Spleen (tissue), 11 donors: Measurements from ENCODE around the gene SLC8A1. TPM values are rescaled to one million over a fixed set of nuclear protein-coding genes. Genes with fewer than 3 reads are reported as not detected.

Experiments used
- DNase-seq: peaks from one replicate; pipeline ENCODE4 v3.0.0-alpha.2; 2020
- H3K27ac ChIP-seq, 8 donors: fragments of 200-600 bp; sonication (generic) in 7 of 8; 1 replicate in 4 of 8; 2 replicates in 4 of 8; pipeline versions ENCODE4 v1.5.0 to v1.8.0; 2016 to 2021; ENCODE audit warnings: inconsistent platforms in 4 of 8, mild to moderate bottlenecking in 4 of 8, moderate library complexity in 1 of 8
- H3K27me3 ChIP-seq, 7 donors: fragments of 200-600 bp; sonication (generic) in 6 of 7; replicated peaks in 1 of 7; 1 replicate in 4 of 7; 2 replicates in 3 of 7; pipeline versions ENCODE4 v1.5.0 to v1.8.0; 2016 to 2021; ENCODE audit warnings: inconsistent platforms in 3 of 7, mild to moderate bottlenecking in 1 of 7
- H3K36me3 ChIP-seq, 6 donors: fragments of 200-600 bp; sonication (generic) in 5 of 6; 1 replicate in 4 of 6; 2 replicates in 2 of 6; pipeline versions ENCODE4 v1.5.0 to v1.8.0; 2016 to 2021; ENCODE audit warnings: inconsistent platforms in 2 of 6
- H3K4me1 ChIP-seq, 6 donors: fragments of 200-600 bp; sonication (generic) in 5 of 6; 1 replicate in 3 of 6; 2 replicates in 3 of 6; pipeline versions ENCODE4 v1.5.0 to v1.8.0; 2016 to 2021; ENCODE audit warnings: inconsistent platforms in 3 of 6
- H3K4me3 ChIP-seq, 8 donors: fragments of 200-600 bp; sonication (generic) in 7 of 8; 1 replicate in 4 of 8; 2 replicates in 4 of 8; pipeline versions ENCODE4 v1.5.0 to v1.8.0; 2016 to 2021; ENCODE audit warnings: inconsistent platforms in 4 of 8, mild to moderate bottlenecking in 4 of 8, moderate library complexity in 2 of 8
- H3K9me3 ChIP-seq, 8 donors: fragments of 200-600 bp; sonication (generic) in 7 of 8; 1 replicate in 4 of 8; 2 replicates in 4 of 8; pipeline versions ENCODE4 v1.5.0 to v1.8.0; 2016 to 2021; ENCODE audit warnings: inconsistent platforms in 4 of 8
- POLR2A ChIP-seq, 3 donors: fragments of 450-650 bp; IDR thresholded peaks; one replicate each; pipeline ENCODE4 v1.5.1; 2017; ENCODE audit warnings: antibody characterized with exemption in 3 of 3, mild to moderate bottlenecking in 1 of 3
- POLR2AphosphoS5 ChIP-seq, 3 donors: sonication (generic); formaldehyde crosslinking; IDR thresholded peaks; one replicate each; pipeline ENCODE4 v1.5.1; 2017; ENCODE audit warnings: antibody characterized with exemption in 3 of 3
- WGBS, 5 donors: extraction: QIAGEN DNeasy Blood & Tissue Kit in 3 of 5; methylation state at CpG; one replicate each; pipeline versions ENCODE4 v1.1.5 to v1.1.7; 2013 to 2018; 5-methylcytosine and 5-hydroxymethylcytosine counted together
- intact Hi-C: fragments of 100-400 bp; cut with DNase I; formaldehyde crosslinking; loops from one replicate; pipeline ENCODE4 v1.15.0; 2023; ENCODE audit warnings: low total_unique reads
- polyA plus RNA-seq, 3 donors: library from polyadenylated mRNA; stranded (reverse); fragments of 200-250 nt; gene quantifications; one replicate each; pipeline ENCODE4 v1.2.1, GENCODE V29; 2013
- total RNA-seq, 7 donors: library from RNA; depleted of rRNA in 3 of 7; stranded (reverse); fragments of >200 nt in 3 of 7; fragmentation: NEBNext Ultra II Directional in 4 of 7; extraction: Animal tissue kit (Norgen Biotek cat#: 25700) in 4 of 7; gene quantifications; one replicate each; pipeline versions ENCODE4 v1.1.0 to v1.2.1, GENCODE V29; 2016 to 2021
- TF ChIP-seq, protein P1 (sequence below), 11 experiments: fragments of 200-600 bp in 7 of 11; fragments of 450-650 bp in 4 of 11; sonication (generic) in 4 of 11; IDR thresholded peaks in 8 of 11; conservative IDR thresholded peaks in 3 of 11; 1 replicate in 7 of 11; 2 replicates in 4 of 11; pipeline versions ENCODE4 v1.4.0 to v1.8.0; 2016 to 2021; ENCODE audit warnings: antibody characterized with exemption in 11 of 11, inconsistent platforms in 4 of 11, mild to moderate bottlenecking in 1 of 11
- donor health status: healthy with polysubstance abuse.
- donor health status: DM: no; HTN: no; CAD: no; lungs with moderate emphysema.
- donor health status: DM: no; HTN: no; CAD: no.
- donor health status: Bipolar disorder and iron deficiency.
- donor health status: healthy.
- donor health status: DM: no; HTN: no; CAD: no.
- donor health status: DM: yes; HTN: yes; CAD: no.

Gene SLC8A1
- total and polyA plus RNA-seq, 10 donors = 0.36 to 86.0 (median 58.3) TPM

GRCh38 chr2:40094451-40094850 is 357.4 kb downstream of the SLC8A1 start:
- no peak for DNase-seq
- 71 to 96% (median 78%) methylated on average over 1 of the region's 1 CpG for WGBS, 5 donors
- no peaks in the 10 kb centered on the region for H3K9me3 ChIP-seq
- TF ChIP-seq POLR2AphosphoS5 (IDR thresholded peaks at IDR 0.05) = no peak
- TF ChIP-seq, protein P1, sequence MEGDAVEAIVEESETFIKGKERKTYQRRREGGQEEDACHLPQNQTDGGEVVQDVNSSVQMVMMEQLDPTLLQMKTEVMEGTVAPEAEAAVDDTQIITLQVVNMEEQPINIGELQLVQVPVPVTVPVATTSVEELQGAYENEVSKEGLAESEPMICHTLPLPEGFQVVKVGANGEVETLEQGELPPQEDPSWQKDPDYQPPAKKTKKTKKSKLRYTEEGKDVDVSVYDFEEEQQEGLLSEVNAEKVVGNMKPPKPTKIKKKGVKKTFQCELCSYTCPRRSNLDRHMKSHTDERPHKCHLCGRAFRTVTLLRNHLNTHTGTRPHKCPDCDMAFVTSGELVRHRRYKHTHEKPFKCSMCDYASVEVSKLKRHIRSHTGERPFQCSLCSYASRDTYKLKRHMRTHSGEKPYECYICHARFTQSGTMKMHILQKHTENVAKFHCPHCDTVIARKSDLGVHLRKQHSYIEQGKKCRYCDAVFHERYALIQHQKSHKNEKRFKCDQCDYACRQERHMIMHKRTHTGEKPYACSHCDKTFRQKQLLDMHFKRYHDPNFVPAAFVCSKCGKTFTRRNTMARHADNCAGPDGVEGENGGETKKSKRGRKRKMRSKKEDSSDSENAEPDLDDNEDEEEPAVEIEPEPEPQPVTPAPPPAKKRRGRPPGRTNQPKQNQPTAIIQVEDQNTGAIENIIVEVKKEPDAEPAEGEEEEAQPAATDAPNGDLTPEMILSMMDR (IDR thresholded peaks at IDR 0.05 in 8 of 11, conservative IDR thresholded peaks at IDR 0.05 in 3 of 11) = no peak
- TF ChIP-seq POLR2A (IDR thresholded peaks at IDR 0.05) = no peak
- no peaks in the 10 kb centered on the region for H3K4me1 ChIP-seq
- H3K27me3 ChIP-seq = no peaks in the 10 kb centered on the region
- no peak overlapping the region for H3K4me3 ChIP-seq
- intact Hi-C loops = no loop called here
- no peaks in the 10 kb centered on the region for H3K36me3 ChIP-seq
- no peak overlapping the region for H3K27ac ChIP-seq

DNA sequence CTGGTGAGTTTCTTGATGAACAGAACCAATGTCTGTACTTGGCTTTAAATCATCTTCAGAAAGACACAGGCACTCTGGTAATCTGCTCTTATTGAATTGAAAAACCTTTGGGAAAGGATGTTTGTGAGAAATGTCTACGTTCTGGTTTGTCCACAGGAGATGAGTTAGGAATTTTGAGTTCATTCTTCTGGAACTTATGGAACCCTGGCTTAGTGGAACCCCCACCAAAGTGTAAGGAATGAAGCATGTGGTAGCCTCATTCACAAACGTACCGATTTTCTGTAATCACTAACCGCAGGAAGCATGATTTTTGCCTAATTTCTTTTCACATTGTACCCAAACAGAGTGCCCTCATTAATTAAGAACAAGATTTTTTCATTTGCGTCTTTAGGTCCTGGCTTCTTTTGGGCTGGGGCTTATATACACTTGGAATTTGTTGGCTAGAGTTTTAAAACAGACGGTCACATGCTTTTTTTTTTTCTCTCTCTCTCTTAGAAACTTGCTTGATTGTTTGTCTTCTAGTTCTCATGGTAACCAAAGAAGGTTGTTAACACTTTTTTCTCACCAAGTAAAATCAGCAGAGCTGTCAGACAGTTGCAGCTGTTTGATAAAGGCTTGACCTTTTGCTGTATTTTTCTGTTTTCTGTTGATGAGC is 358.7 kb downstream of the SLC8A1 start:
- Histone ChIP-seq H3K4me1 (no peaks in the 10 kb centered on the region), H3K27me3 (no peaks in the 10 kb centered on the region), H3K36me3 (no peaks in the 10 kb centered on the region), H3K9me3 (no peaks in the 10 kb centered on the region), H3K4me3 (no peak overlapping the region), H3K27ac (no peak overlapping the region)
- intact Hi-C loops = no loop called here
- TF ChIP-seq, protein P1 (IDR thresholded peaks at IDR 0.05 in 8 of 11, conservative IDR thresholded peaks at IDR 0.05 in 3 of 11) = no peak
- no peak for TF ChIP-seq POLR2AphosphoS5 (IDR thresholded peaks at IDR 0.05)
- no peak for TF ChIP-seq POLR2A (IDR thresholded peaks at IDR 0.05)
- WGBS, 5 donors = 68 to 82% (median 74%) methylated on average over 6 of the region's 6 CpGs
- no peak for DNase-seq

DNA sequence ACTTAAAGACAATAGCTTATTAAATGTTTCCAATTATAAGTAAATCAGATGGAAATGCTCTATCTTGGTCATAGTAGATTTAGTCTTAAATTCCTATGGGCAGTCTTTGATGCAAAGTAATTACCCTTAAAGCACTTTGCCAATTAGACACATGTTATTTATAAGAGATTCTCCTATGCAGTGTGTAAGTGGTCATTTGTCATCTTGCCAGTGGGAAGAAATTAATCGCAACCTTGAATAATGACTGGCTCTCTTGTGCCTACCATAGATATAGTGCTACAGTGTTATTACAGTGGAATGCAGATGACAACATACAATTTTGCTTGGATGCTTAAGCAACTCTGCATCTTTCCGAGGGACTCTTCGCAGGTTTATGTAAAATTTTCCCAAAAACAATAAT is 361.8 kb downstream of the SLC8A1 start:
- H3K4me1 ChIP-seq = no peaks in the 10 kb centered on the region
- H3K27me3 ChIP-seq = no peaks in the 10 kb centered on the region
- TF ChIP-seq, protein P1 (IDR thresholded peaks at IDR 0.05 in 8 of 11, conservative IDR thresholded peaks at IDR 0.05 in 3 of 11) = no peak
- TF ChIP-seq POLR2AphosphoS5 (IDR thresholded peaks at IDR 0.05) = no peak
- no peak for TF ChIP-seq POLR2A (IDR thresholded peaks at IDR 0.05)
- no peak for DNase-seq
- H3K36me3 ChIP-seq = no peaks in the 10 kb centered on the region
- no peak overlapping the region for H3K27ac ChIP-seq
- WGBS, 5 donors = 90 to 95% (median 91%) methylated on average over 3 of the region's 3 CpGs
- no peak overlapping the region for H3K4me3 ChIP-seq
- H3K9me3 ChIP-seq = no peaks in the 10 kb centered on the region
- intact Hi-C loops = no loop called here

DNA sequence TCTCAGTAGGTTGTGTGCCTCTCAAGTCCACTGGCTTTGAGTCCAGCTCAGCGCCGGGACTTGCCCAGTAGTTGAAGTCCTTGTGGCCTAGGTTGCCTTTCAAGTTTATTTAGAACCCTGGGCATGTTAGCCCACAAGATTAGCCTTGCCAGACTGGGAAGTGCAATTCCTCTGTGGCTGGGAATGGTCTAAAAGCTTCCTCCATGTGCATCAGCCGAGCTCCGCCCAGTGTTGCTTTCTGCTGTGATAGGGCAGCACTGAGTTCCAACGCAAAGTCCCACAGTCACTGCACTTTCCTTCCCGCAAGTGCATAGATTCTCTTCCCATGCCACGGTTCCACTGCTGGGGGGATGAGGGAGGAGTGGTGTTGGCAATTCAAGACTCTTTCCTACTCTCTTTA is 364.0 kb downstream of the SLC8A1 start:
- Histone ChIP-seq H3K27ac (no peak overlapping the region), H3K9me3 (no peaks in the 10 kb centered on the region), H3K36me3 (no peaks in the 10 kb centered on the region), H3K4me3 (no peak overlapping the region), H3K27me3 (no peaks in the 10 kb centered on the region), H3K4me1 (no peaks in the 10 kb centered on the region)
- DNase-seq = no peak
- TF ChIP-seq POLR2AphosphoS5 (IDR thresholded peaks at IDR 0.05) (no peak), POLR2A (IDR thresholded peaks at IDR 0.05) (no peak)
- TF ChIP-seq, protein P1 (IDR thresholded peaks at IDR 0.05 in 8 of 11, conservative IDR thresholded peaks at IDR 0.05 in 3 of 11) = no peak
- WGBS, 5 donors = 91 to 98% (median 96%) methylated on average over 7 of the region's 7 CpGs
- intact Hi-C loops = no loop called here
